PC-3 (cell line): ENCODE data around the gene UGT1A9.

Experiments
- EZH2 ChIP-seq: fragments of 300-600 bp; sonication (generic); IDR thresholded peaks from one replicate; pipeline ENCODE4 v1.6.1; 2017; ENCODE audit warnings: antibody characterized with exemption, mild to moderate bottlenecking, low read length; ENCODE audit not compliant: unreplicated experiment
- TF ChIP-seq, protein P1 (sequence below): fragments of 300-600 bp; sonication (generic); conservative IDR thresholded peaks from 2 replicates; pipeline ENCODE4 v1.5.1; 2017; ENCODE audit warnings: antibody characterized with exemption, low read depth, mild to moderate bottlenecking, low read length

DNA sequence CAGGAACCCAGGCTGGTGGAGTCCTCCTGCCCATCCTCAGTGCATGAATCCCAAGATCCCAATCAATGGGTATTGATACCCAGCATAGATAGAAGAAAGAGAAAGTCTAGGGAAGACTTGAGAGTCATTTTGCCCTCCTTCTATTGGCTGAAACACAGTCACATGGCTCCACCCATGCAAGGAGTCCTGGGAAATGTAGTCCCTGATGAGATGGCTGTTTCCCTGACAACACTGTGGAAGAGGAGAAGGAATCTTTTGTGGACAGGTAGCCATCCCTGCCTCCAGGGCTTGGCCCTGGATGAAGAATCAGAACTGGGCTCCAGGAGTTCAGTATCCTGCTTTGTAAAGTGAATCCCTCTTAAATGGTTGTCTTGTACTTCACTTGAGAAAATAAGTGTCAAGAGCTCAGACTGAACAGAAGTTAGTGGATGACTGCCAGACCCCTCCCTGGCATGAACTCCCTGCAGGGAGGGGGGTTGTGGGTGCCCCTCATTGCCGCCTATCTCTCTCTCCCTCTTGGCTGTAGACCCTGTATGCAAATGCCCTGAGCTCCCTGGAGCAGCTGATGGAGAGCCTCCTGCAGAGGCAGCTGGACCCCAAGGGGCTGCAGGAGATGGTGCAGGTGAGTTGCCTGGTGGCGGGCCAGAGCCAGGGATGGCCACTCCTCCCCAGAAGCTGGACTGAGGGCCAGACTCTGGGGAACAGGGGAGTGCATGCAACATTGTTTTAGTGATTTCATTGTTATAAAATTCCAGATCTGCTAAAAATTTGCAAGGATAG, 142.5 kb downstream of the UGT1A9 start:
- TF ChIP-seq, protein P1, sequence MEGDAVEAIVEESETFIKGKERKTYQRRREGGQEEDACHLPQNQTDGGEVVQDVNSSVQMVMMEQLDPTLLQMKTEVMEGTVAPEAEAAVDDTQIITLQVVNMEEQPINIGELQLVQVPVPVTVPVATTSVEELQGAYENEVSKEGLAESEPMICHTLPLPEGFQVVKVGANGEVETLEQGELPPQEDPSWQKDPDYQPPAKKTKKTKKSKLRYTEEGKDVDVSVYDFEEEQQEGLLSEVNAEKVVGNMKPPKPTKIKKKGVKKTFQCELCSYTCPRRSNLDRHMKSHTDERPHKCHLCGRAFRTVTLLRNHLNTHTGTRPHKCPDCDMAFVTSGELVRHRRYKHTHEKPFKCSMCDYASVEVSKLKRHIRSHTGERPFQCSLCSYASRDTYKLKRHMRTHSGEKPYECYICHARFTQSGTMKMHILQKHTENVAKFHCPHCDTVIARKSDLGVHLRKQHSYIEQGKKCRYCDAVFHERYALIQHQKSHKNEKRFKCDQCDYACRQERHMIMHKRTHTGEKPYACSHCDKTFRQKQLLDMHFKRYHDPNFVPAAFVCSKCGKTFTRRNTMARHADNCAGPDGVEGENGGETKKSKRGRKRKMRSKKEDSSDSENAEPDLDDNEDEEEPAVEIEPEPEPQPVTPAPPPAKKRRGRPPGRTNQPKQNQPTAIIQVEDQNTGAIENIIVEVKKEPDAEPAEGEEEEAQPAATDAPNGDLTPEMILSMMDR: no peak
- TF ChIP-seq EZH2: no peak
